Adrenal gland (tissue), 5 donors: ENCODE data around the gene YTHDF1.

ENCODE experiments used
- POLR2A ChIP-seq, 2 donors: fragments of 450-650 bp; IDR thresholded peaks; one replicate each; pipeline ENCODE4 v1.6.1; 2017; ENCODE audit warnings: antibody characterized with exemption in 2 of 2, mild to moderate bottlenecking in 2 of 2, moderate library complexity in 1 of 2
- TF ChIP-seq, protein P1 (sequence below), 6 experiments: fragments of 450-650 bp in 4 of 6; fragments of 200-600 bp in 2 of 6; sonication (generic) in 1 of 6; IDR thresholded peaks; 1 replicate in 5 of 6; 2 replicates in 1 of 6; pipeline versions ENCODE4 v1.5.1 to v1.8.0; 2016 to 2021; ENCODE audit warnings: antibody characterized with exemption in 6 of 6, mild to moderate bottlenecking in 2 of 6, moderate library complexity in 1 of 6
- donor health status: DM: no; HTN: no; CAD: no.

DNA sequence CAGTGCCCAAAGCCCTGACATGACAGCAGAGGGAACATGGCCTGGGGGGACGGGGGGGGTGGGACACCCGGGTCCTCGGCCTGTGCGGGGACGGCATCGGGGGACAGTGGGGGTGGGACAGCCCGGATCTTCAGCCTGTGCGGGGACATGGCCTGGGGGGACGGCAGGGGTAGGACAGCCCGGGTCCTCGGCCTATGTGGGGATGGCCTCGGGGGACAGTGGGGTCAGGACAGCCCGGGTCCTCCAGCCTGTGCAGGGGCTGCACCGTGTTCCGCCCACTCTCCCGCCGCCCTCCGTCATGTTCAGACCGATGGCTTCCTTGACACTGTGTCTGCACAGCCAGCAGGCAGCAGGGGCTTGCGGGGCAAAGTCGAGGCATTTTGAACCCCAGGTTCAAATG lies 26.8 kb upstream of the YTHDF1 start:
- TF ChIP-seq, protein P1, sequence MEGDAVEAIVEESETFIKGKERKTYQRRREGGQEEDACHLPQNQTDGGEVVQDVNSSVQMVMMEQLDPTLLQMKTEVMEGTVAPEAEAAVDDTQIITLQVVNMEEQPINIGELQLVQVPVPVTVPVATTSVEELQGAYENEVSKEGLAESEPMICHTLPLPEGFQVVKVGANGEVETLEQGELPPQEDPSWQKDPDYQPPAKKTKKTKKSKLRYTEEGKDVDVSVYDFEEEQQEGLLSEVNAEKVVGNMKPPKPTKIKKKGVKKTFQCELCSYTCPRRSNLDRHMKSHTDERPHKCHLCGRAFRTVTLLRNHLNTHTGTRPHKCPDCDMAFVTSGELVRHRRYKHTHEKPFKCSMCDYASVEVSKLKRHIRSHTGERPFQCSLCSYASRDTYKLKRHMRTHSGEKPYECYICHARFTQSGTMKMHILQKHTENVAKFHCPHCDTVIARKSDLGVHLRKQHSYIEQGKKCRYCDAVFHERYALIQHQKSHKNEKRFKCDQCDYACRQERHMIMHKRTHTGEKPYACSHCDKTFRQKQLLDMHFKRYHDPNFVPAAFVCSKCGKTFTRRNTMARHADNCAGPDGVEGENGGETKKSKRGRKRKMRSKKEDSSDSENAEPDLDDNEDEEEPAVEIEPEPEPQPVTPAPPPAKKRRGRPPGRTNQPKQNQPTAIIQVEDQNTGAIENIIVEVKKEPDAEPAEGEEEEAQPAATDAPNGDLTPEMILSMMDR (IDR thresholded peaks at IDR 0.05), result no peak
- TF ChIP-seq POLR2A (IDR thresholded peaks at IDR 0.05), result no peak
